ENCODE results near the gene MYO3A. TPM values are rescaled to one million over a fixed set of nuclear protein-coding genes. Genes with fewer than 3 reads are reported as not detected.

Gene MYO3A
- total RNA-seq, 1 experiment from 2014 or later: not detected

DNA sequence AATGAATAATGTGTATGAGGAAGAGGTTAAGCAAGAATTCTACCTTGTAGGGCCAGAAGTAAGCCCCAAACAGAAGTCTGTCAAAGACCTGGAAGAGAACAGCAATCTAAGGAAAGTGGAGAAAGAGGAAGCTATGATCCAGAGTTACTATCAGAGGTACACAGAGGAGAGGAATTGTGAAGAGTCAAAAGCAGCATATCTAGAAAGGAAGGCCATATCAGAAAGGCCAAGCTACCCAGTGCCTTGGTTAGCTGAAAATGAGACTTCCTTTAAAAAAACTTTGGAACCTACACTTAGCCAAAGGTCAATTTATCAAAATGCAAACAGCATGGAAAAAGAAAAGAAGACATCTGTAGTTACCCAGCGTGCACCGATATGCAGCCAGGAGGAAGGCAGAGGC is 239.8 kb downstream of the MYO3A start:
- in situ Hi-C loops (cut with HindIII; ENCODE audit: low pct_unique_long_range_greater_than_20kb, low sequenced_read_pairs): no loop called here
- DNase-seq (ENCODE audit: low read depth, low spot score): no peak

DNA sequence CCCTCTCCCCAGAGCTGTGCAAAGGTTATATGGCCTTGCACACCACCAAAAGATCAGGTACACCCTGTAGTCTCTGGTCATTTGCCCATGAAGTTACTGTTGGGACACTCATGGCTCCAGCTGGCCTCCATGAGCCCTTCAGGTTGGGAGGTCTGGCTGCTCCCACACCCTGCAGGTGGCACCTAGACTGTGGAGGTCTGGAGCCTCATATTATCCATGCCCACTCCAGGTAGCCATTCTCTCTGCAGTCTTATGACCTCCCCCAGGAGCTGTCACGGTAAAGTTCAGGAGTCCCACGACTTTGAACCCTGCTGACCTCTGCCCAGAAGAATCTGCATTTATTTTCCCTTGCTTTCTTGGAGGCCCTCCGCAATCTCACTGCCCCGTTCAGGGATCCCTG is 243.3 kb downstream of the MYO3A start:
- in situ Hi-C loops (cut with HindIII; ENCODE audit: low pct_unique_long_range_greater_than_20kb, low sequenced_read_pairs): no loop called here
- no peak for DNase-seq (ENCODE audit: low read depth, low spot score)

DNA sequence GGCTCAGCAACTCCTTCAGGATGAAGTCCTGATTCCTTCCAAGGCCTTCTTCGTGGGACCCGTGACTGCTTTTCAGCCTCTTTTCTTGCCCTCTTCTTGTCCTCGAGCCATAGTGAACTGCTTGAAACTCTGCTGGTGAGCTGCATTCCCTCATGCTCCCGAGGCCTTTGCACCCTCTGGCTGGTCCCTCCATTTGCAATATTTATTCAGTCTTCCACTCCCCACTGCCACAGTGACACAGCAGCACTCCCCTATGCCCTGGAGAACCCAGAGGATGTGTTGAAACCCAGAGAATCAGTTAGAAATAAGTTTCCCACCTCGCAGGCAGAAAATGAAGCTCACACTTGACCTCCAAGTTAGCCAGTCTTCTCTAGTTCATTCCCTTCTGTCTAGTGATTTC is 260.2 kb downstream of the MYO3A start:
- in situ Hi-C loops (cut with HindIII; ENCODE audit: low pct_unique_long_range_greater_than_20kb, low sequenced_read_pairs): no loop called here

GRCh38 chr10:26197248-26197647 is 263.2 kb downstream of the MYO3A start:
- no peak for DNase-seq (ENCODE audit: low read depth, low spot score)
- in situ Hi-C loops (cut with HindIII; ENCODE audit: low pct_unique_long_range_greater_than_20kb, low sequenced_read_pairs): no loop called here

More for the DNA sequence above, 260.2 kb downstream of the MYO3A start:
- no peak for DNase-seq (ENCODE audit: low read depth, low spot score)

- in situ Hi-C loops (cut with HindIII; ENCODE audit: low pct_unique_long_range_greater_than_20kb, low sequenced_read_pairs): no loop called here
- DNase-seq (ENCODE audit: low read depth, low spot score): no peak
Observed at GRCh38 chr10:26198119-26198518, 264.1 kb downstream of the MYO3A start.

GRCh38 chr10:26199841-26200240 is 265.8 kb downstream of the MYO3A start:
- DNase-seq (ENCODE audit: low read depth, low spot score): peak; percentile 38
- in situ Hi-C loops (cut with HindIII; ENCODE audit: low pct_unique_long_range_greater_than_20kb, low sequenced_read_pairs): no loop called here

- in situ Hi-C loops (cut with HindIII; ENCODE audit: low pct_unique_long_range_greater_than_20kb, low sequenced_read_pairs): no loop called here
Observed at GRCh38 chr10:26205223-26205622, 271.2 kb downstream of the MYO3A start.

DNA sequence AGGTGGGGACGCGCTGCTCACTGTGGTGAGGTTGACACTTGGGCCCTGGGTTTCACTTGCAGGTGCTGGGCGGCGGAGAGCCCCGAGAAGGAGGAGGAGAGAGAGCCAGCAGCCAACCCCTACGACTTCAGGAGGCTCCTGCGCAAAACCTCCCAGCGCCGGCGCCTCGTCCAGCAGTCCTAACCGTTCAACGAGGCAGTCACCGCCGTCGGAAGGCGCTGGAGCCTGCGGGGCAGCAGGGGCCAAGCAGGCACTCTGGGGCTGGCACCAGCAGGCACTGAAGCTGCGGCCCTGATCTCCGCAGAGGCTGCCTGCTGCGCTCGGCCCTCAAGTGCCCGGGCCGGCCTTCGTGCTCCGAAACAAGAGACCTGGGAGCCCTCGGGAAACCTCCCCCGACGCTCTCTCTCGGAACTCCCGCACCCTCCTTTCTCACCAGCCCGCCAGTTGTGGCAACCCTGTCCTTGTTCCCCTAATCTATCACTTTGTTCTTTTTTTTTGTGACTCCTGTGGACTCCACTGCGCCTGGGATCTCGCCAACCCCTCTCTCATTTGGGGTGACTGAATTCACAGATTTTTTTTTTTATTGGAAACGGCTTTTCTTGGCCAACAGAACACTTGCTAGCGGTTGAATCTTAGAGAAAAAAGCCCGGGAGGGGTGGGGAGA is 277.9 kb downstream of the MYO3A start:
- in situ Hi-C loops (cut with HindIII; ENCODE audit: low pct_unique_long_range_greater_than_20kb, low sequenced_read_pairs): no loop called here
- no peak for DNase-seq (ENCODE audit: low read depth, low spot score)

More at GRCh38 chr10:26205223-26205622, 271.2 kb downstream of the MYO3A start:
- no peak for DNase-seq (ENCODE audit: low read depth, low spot score)

DNA sequence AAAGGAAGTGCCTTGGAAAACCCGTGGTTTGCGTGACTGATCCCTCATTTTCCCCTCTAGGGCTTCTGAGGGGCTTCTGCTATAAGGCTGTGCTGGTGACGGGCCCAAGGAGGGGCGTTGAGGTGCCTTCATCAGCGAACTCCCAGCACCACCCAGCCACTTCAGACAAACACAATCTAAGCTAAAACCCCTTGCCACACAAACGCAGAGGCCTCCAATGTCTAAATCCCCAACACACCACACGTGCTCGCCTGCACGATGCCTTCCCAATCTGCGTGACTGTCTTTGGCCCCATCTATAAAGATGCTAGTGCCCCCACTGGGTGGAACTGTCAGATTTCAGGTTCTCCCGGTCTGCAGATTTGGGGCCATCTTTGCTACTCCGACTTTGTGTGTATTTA is 278.5 kb downstream of the MYO3A start:
- in situ Hi-C loops (cut with HindIII; ENCODE audit: low pct_unique_long_range_greater_than_20kb, low sequenced_read_pairs): no loop called here
- DNase-seq (ENCODE audit: low read depth, low spot score): no peak

GRCh38 chr10:26213157-26213800 is 279.2 kb downstream of the MYO3A start:
- no peak for DNase-seq (ENCODE audit: low read depth, low spot score)
- in situ Hi-C loops (cut with HindIII; ENCODE audit: low pct_unique_long_range_greater_than_20kb, low sequenced_read_pairs): no loop called here

DNA sequence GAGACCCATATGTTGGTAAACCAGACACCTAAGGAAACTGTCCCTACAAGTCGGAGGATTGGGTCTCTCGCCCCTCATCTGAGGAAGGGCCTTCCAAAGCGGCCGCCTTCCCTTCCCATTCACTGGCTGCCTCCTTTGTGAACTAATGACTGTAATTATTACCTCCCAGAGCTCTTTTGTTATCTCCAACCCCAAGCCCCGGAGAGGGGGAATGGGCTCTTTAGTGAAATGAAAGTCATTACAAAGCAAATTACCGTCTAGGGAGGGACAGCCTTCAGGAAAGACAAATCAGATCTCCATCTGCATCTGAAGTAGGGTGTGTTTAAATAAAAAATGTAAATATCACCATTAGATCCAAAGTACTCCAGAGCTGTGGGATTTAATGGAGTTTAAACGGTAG is 280.0 kb downstream of the MYO3A start:
- no peak for DNase-seq (ENCODE audit: low read depth, low spot score)
- in situ Hi-C loops (cut with HindIII; ENCODE audit: low pct_unique_long_range_greater_than_20kb, low sequenced_read_pairs): no loop called here

GRCh38 chr10:26214551-26215395 is 280.7 kb downstream of the MYO3A start:
- no peak for DNase-seq (ENCODE audit: low read depth, low spot score)
- in situ Hi-C loops (cut with HindIII; ENCODE audit: low pct_unique_long_range_greater_than_20kb, low sequenced_read_pairs): no loop called here

- DNase-seq (ENCODE audit: low read depth, low spot score): no peak
- in situ Hi-C loops (cut with HindIII; ENCODE audit: low pct_unique_long_range_greater_than_20kb, low sequenced_read_pairs): no loop called here
Observed at GRCh38 chr10:26215396-26215934, 281.4 kb downstream of the MYO3A start.

DNA sequence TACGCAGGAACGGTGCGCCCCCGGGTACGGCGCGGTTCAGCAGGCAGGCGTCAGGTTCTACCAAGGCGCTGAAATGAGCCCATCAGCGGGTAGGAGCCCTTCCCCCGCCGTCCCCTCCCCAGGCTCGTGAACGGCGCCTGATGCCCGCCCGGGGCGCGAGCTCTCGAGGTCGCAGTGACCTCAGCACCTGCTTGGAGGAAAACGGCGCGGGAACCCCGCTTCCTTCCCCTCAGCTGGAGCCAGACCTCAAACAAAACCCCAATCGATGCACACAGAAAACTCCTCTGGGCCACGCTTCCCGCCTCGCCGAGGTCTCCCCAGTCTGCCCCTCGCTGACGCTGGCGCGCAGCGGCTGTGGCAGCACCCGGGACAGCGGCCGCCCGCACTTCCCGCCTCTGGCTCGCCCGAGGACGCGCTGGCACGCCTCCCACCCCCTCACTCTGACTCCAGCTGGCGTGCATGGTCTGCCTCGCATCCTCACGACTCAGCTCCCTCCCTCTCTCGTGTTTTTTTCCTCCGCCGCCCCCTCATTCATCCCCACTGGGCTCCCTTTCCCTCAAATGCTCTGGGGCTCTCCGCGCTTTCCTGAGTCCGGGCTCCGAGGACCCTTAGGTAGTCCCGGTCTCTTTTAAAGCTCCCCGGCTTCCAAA is 282.0 kb downstream of the MYO3A start:
- no peak for DNase-seq (ENCODE audit: low read depth, low spot score)
- in situ Hi-C loops (cut with HindIII; ENCODE audit: low pct_unique_long_range_greater_than_20kb, low sequenced_read_pairs): no loop called here

- DNase-seq (ENCODE audit: low read depth, low spot score): no peak
- in situ Hi-C loops (cut with HindIII; ENCODE audit: low pct_unique_long_range_greater_than_20kb, low sequenced_read_pairs): no loop called here
Observed at GRCh38 chr10:26216585-26217395, 282.8 kb downstream of the MYO3A start, which contains the start of gene GAD2. GAD2 (plus strand) TSS chr10:26216774; CDS start chr10:26216810, 36 bp downstream.

DNA sequence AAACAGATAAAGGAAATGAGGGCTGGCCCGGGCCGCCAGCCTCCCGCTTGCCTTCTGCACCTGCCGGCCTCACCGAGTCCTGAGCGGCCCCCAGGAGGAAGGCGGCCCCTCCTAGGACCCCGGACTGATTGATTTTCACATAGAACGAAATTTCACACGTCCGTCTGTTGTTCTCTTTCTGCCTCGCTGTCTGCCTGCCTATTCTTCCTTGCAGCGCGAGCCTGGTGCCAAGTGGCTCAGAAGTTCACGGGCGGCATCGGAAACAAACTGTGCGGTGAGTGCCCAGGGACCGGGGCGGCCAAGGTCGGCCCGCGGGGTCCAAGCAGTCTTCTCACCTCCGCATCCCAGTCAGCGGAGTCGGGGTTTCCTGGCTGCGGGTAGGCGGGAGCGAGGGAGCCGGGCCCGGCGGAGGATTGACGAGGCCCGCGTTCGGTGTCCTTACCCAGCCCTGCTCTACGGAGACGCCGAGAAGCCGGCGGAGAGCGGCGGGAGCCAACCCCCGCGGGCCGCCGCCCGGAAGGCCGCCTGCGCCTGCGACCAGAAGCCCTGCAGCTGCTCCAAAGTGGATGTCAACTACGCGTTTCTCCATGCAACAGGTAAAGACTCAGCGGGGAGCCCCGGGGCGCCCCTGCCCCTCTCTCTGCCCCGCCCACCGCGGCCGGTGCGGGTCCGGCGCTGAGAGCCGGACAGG is 283.5 kb downstream of the MYO3A start:
- in situ Hi-C loops (cut with HindIII; ENCODE audit: low pct_unique_long_range_greater_than_20kb, low sequenced_read_pairs): no loop called here
- no peak for DNase-seq (ENCODE audit: low read depth, low spot score)
